ENCODE results near the gene ETV3L. TPM values are rescaled to one million over a fixed set of nuclear protein-coding genes. Genes with fewer than 3 reads are reported as not detected.

ETV3L gene
- polyA plus RNA-seq (2013, experiment 1 of 2): not detected
- polyA plus RNA-seq (2013, experiment 2 of 2): not detected

DNA sequence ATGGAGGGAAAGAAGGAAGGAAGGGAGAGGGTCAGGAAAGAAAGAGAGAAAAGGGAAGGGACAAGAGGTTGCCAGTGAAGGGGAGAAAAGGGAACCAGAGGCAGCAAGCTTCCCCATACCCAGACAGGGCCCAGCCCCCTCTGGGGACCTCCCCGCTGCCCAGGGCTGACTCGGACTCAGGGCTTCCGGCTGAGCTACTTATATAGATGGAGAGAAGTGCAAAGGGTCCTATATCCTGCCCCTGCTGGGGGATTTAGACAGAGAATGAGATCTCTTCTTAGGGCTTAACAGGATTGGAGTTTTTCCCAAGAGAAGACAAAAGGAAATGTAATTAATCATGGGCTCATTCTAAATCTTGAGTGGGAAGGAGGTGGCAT is at the start of gene ETV3L:
Gene ETV3L, minus strand, starts transcription at position 176 of the 377 bp plus-strand sequence. CDS start 285 bp downstream, outside the sequence.
- H3K27ac ChIP-seq (ENCODE audit: low read depth, low read length, severe bottlenecking): no peak within 1 kb of the TSS
- H3K4me3 ChIP-seq (ENCODE audit: extremely low read depth, insufficient read depth, low read length, poor library complexity, severe bottlenecking): no peak within 1 kb of the TSS
- WGBS, 2 experiments (ENCODE audit: insufficient coverage in 2 of 2): 65% methylated on average over 2 of the region's 3 CpGs; no CpG with 5 or more reads in 1 of the 2 experiments
- H3K9me3 ChIP-seq (ENCODE audit: control insufficient read depth, low read length): no peaks in the 10 kb centered on the region
- peaks cover 2% of the 10 kb centered on the region for H3K4me1 ChIP-seq (ENCODE audit: control insufficient read depth, insufficient read depth, low read length, poor library complexity, severe bottlenecking)
- H3K36me3 ChIP-seq (ENCODE audit: control insufficient read depth, insufficient read depth, low read length): no peaks in the 10 kb centered on the region

GRCh38 chr1:157147906-157148700 is 48.5 kb upstream of the ETV3L start:
- Histone ChIP-seq H3K27ac (ENCODE audit: low read depth, low read length, severe bottlenecking) (no peak overlapping the region), H3K4me3 (ENCODE audit: extremely low read depth, insufficient read depth, low read length, poor library complexity, severe bottlenecking) (no peak overlapping the region), H3K36me3 (ENCODE audit: control insufficient read depth, insufficient read depth, low read length) (no peaks in the 10 kb centered on the region), H3K9me3 (ENCODE audit: control insufficient read depth, low read length) (no peaks in the 10 kb centered on the region), H3K4me1 (ENCODE audit: control insufficient read depth, insufficient read depth, low read length, poor library complexity, severe bottlenecking) (peaks cover under 1% of the 10 kb centered on the region)
- WGBS, 2 experiments (ENCODE audit: insufficient coverage in 2 of 2): 81 to 82% methylated on average over 8 of the region's 10 CpGs

- no CpG with 5 or more reads among the region's 1 CpG for WGBS, 2 experiments (ENCODE audit: insufficient coverage in 2 of 2)
- Histone ChIP-seq H3K36me3 (ENCODE audit: control insufficient read depth, insufficient read depth, low read length) (no peaks in the 10 kb centered on the region), H3K27ac (ENCODE audit: low read depth, low read length, severe bottlenecking) (no peak overlapping the region), H3K4me1 (ENCODE audit: control insufficient read depth, insufficient read depth, low read length, poor library complexity, severe bottlenecking) (no peaks in the 10 kb centered on the region), H3K9me3 (ENCODE audit: control insufficient read depth, low read length) (no peaks in the 10 kb centered on the region), H3K4me3 (ENCODE audit: extremely low read depth, insufficient read depth, low read length, poor library complexity, severe bottlenecking) (no peak overlapping the region)
Measured at GRCh38 chr1:157147037-157147436, 47.4 kb upstream of the ETV3L start.

GRCh38 chr1:157146244-157146643 is 46.6 kb upstream of the ETV3L start:
- H3K36me3 ChIP-seq (ENCODE audit: control insufficient read depth, insufficient read depth, low read length): no peaks in the 10 kb centered on the region
- WGBS, 2 experiments (ENCODE audit: insufficient coverage in 2 of 2): 84 to 100% methylated on average over 1 to 2 of the region's 3 CpGs
- H3K4me1 ChIP-seq (ENCODE audit: control insufficient read depth, insufficient read depth, low read length, poor library complexity, severe bottlenecking): no peaks in the 10 kb centered on the region
- H3K4me3 ChIP-seq (ENCODE audit: extremely low read depth, insufficient read depth, low read length, poor library complexity, severe bottlenecking): no peak overlapping the region
- no peak overlapping the region for H3K27ac ChIP-seq (ENCODE audit: low read depth, low read length, severe bottlenecking)
- no peaks in the 10 kb centered on the region for H3K9me3 ChIP-seq (ENCODE audit: control insufficient read depth, low read length)

DNA sequence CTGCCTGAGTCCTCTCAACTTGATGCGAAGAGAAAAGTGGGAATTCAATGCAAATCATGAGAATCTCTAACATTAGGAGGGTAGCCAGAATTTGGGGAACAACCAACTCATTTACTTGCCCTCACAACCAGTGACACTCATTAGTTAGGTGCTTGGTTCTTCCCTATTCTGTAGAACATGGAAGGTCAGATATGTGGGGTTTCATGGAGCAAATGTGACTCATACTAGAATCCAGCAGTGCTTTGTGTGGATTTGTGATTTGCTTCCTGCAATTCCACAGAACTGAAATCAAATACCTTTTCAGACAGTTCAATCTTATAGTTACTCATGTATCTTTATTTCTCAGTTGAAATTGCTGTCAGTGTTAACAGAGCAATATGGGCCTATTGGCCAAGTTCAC is 45.5 kb upstream of the ETV3L start:
- WGBS, 2 experiments (ENCODE audit: insufficient coverage in 2 of 2): no CpG with 5 or more reads among the region's 1 CpG
- H3K27ac ChIP-seq (ENCODE audit: low read depth, low read length, severe bottlenecking): no peak overlapping the region

DNA sequence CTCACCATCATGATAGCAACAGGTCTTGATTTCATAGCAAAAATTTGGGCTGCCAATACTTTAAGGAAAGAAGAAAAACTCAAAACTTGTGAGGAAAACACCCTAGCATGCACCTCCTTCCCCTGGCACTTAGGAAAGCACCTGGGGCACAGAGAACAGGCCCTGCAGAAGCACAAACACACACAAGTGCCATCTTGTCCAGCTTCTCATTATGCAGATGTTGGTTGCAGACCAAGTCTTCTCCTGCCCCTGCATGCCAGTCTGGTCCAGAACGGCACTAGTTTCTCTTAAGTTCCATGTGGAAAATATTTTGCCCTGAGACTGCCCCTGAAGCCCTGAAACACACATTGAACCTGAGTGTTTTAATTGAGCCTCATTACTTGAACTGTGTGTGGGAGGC is 44.9 kb upstream of the ETV3L start:
- no peak overlapping the region for H3K27ac ChIP-seq (ENCODE audit: low read depth, low read length, severe bottlenecking)
- 88% methylated on average over 1 of the region's 1 CpG for WGBS, 2 experiments (ENCODE audit: insufficient coverage in 2 of 2)
- H3K4me3 ChIP-seq (ENCODE audit: extremely low read depth, insufficient read depth, low read length, poor library complexity, severe bottlenecking): no peak overlapping the region
- H3K36me3 ChIP-seq (ENCODE audit: control insufficient read depth, insufficient read depth, low read length): no peaks in the 10 kb centered on the region
- H3K9me3 ChIP-seq (ENCODE audit: control insufficient read depth, low read length): no peaks in the 10 kb centered on the region
- H3K4me1 ChIP-seq (ENCODE audit: control insufficient read depth, insufficient read depth, low read length, poor library complexity, severe bottlenecking): peaks cover 3% of the 10 kb centered on the region

More for the DNA sequence above, 45.5 kb upstream of the ETV3L start:
- no peaks in the 10 kb centered on the region for H3K36me3 ChIP-seq (ENCODE audit: control insufficient read depth, insufficient read depth, low read length)
- H3K4me1 ChIP-seq (ENCODE audit: control insufficient read depth, insufficient read depth, low read length, poor library complexity, severe bottlenecking): no peaks in the 10 kb centered on the region
- no peaks in the 10 kb centered on the region for H3K9me3 ChIP-seq (ENCODE audit: control insufficient read depth, low read length)
- no peak overlapping the region for H3K4me3 ChIP-seq (ENCODE audit: extremely low read depth, insufficient read depth, low read length, poor library complexity, severe bottlenecking)

DNA sequence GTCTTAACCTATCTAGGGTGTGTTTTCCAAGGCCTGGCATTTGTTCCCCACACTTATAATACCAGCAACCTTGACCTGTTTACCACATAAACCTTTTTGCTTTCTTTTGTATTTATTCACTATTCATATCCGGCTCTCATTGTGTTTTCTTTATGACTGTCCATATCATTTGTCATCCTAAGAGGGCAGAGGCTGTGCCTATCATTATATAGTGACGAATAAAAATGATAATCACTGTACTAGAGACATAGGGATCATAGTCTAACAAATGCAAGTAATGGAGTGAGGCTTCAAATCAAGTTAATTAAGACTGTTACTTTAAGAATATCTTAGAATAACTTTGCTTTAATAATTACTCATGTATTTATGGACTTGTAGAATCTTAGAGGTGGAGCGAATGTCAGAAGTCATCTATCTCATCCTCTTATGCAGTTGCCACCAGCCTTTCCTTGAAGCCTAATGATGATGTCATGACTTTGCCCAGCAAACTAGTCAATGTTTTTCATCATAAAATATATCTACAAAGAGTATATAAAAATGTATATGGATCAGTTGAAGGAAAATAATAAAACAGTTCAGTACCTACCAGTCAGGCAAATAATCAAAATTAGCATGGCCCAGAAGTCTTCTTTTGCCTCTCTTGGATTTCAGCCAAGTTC is 43.3 kb upstream of the ETV3L start:
- WGBS, 2 experiments (ENCODE audit: insufficient coverage in 2 of 2): no CpG with 5 or more reads among the region's 3 CpGs
- Histone ChIP-seq H3K4me3 (ENCODE audit: extremely low read depth, insufficient read depth, low read length, poor library complexity, severe bottlenecking) (no peak overlapping the region), H3K4me1 (ENCODE audit: control insufficient read depth, insufficient read depth, low read length, poor library complexity, severe bottlenecking) (peaks cover 7% of the 10 kb centered on the region), H3K27ac (ENCODE audit: low read depth, low read length, severe bottlenecking) (no peak overlapping the region), H3K9me3 (ENCODE audit: control insufficient read depth, low read length) (no peaks in the 10 kb centered on the region), H3K36me3 (ENCODE audit: control insufficient read depth, insufficient read depth, low read length) (no peaks in the 10 kb centered on the region)

DNA sequence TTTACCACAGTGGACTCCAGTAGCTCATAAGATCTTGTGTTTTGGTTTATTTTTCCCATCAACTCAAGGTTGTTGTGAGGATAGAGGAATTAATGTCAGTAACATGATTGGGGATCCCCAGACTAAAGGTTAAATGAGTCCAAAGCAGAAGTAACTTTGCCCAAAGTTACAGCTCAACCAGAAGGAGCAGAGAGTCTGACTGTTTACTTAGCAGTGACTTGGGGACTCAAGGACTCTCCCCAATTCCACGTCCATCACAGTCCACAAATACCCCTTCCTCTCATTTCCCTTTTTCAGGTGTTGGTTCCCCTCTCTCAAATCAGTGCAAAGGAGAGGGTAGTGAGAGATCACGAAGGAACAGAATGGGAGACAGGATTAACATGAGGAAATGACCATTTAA is 42.6 kb upstream of the ETV3L start:
- no peak overlapping the region for H3K4me3 ChIP-seq (ENCODE audit: extremely low read depth, insufficient read depth, low read length, poor library complexity, severe bottlenecking)
- H3K9me3 ChIP-seq (ENCODE audit: control insufficient read depth, low read length): no peaks in the 10 kb centered on the region
- H3K4me1 ChIP-seq (ENCODE audit: control insufficient read depth, insufficient read depth, low read length, poor library complexity, severe bottlenecking): peaks cover 7% of the 10 kb centered on the region
- H3K27ac ChIP-seq (ENCODE audit: low read depth, low read length, severe bottlenecking): no peak overlapping the region
- H3K36me3 ChIP-seq (ENCODE audit: control insufficient read depth, insufficient read depth, low read length): no peaks in the 10 kb centered on the region
- WGBS, 2 experiments (ENCODE audit: insufficient coverage in 2 of 2): 100% methylated on average over 1 of the region's 2 CpGs; no CpG with 5 or more reads in 1 of the 2 experiments

- H3K4me1 ChIP-seq (ENCODE audit: control insufficient read depth, insufficient read depth, low read length, poor library complexity, severe bottlenecking): peaks cover 7% of the 10 kb centered on the region
- no peak overlapping the region for H3K27ac ChIP-seq (ENCODE audit: low read depth, low read length, severe bottlenecking)
- no peaks in the 10 kb centered on the region for H3K9me3 ChIP-seq (ENCODE audit: control insufficient read depth, low read length)
- no peak overlapping the region for H3K4me3 ChIP-seq (ENCODE audit: extremely low read depth, insufficient read depth, low read length, poor library complexity, severe bottlenecking)
- H3K36me3 ChIP-seq (ENCODE audit: control insufficient read depth, insufficient read depth, low read length): peaks cover 1% of the 10 kb centered on the region
- 64% methylated on average over 1 of the region's 4 CpGs; no CpG with 5 or more reads in 1 of the 2 experiments for WGBS, 2 experiments (ENCODE audit: insufficient coverage in 2 of 2)
Measured at GRCh38 chr1:157141212-157141855, 41.7 kb upstream of the ETV3L start.

- Histone ChIP-seq H3K27ac (ENCODE audit: low read depth, low read length, severe bottlenecking) (no peak overlapping the region), H3K36me3 (ENCODE audit: control insufficient read depth, insufficient read depth, low read length) (peaks cover 13% of the 10 kb centered on the region), H3K4me1 (ENCODE audit: control insufficient read depth, insufficient read depth, low read length, poor library complexity, severe bottlenecking) (peaks cover 12% of the 10 kb centered on the region), H3K4me3 (ENCODE audit: extremely low read depth, insufficient read depth, low read length, poor library complexity, severe bottlenecking) (no peak overlapping the region), H3K9me3 (ENCODE audit: control insufficient read depth, low read length) (no peaks in the 10 kb centered on the region)
- 100% methylated on average over 1 of the region's 2 CpGs for WGBS, 2 experiments (ENCODE audit: insufficient coverage in 2 of 2)
Measured at GRCh38 chr1:157140063-157140588, 40.5 kb upstream of the ETV3L start.
